ENCODE measurements around the gene CHMP1A.
"Not testable (repeated sequence)": the region's sequence is repeated elsewhere in the genome, so short reads cannot be mapped to it uniquely, and the experiment has no call there.

GRCh38 chr16:89698717-89699116, 41.2 kb upstream of the CHMP1A start:
- not testable (repeated sequence) for TF ChIP-seq CTCF (conservative IDR thresholded peaks at IDR 0.05); EZH2 (IDR thresholded peaks at IDR 0.05; ENCODE audit: low read depth)
